NOMO-1 (cell line): Measurements from ENCODE around the gene RUNX2.
"Not testable (repeated sequence)": the region's sequence is repeated elsewhere in the genome, so short reads cannot be mapped to it uniquely, and the experiment has no call there.

Source experiments
- DNase-seq, 2 experiments: peaks; one replicate each; lab custom pipeline; 2025; ENCODE audit not compliant: unreplicated experiment in 2 of 2; lab: John Stamatoyannopoulos, UW

The RUNX2 gene

DNA sequence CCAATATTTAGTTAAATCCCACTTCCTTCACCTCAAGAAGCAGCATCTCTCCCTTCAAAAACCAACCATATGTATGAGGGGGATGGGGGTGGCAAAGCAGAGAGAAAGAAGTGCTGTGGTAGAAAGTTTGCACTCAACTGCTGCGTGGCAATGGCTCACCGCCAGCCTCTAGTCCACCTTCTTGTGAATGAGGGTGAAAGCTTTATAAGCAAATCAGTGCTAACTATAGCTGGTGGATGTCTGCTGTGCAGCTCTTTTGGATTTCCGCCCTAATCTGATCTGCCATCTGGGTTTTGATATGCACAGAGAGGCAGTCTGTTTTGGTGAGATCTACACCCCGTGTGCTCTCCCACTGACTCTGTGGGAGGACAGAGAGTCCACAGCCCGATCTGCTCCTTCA lies 330.8 kb downstream of the RUNX2 start:
- no peak for DNase-seq

DNA sequence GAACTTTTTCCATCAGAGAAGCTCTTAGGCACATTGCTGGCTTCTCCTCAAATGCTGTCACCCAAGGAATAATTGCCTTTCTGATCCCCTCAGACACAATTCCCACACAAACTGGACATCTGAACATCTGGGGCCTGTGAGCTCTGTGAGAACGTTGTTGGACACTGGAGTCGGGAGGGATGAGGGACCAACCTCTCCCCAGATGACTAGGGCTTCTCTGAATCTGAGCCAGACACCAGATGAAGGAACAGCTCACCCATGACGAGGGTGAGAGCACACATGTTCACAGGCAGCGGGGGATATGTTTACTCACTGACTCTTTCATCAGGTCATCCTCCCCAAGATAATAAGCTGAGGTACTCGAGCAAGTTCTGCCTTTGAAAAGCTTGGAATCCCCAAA lies 333.5 kb downstream of the RUNX2 start:
- no peak for DNase-seq

GRCh38 chr6:45663251-45664221 lies 335.4 kb downstream of the RUNX2 start:
- peak in 1 of 2 experiments; percentile 3 for DNase-seq

DNA sequence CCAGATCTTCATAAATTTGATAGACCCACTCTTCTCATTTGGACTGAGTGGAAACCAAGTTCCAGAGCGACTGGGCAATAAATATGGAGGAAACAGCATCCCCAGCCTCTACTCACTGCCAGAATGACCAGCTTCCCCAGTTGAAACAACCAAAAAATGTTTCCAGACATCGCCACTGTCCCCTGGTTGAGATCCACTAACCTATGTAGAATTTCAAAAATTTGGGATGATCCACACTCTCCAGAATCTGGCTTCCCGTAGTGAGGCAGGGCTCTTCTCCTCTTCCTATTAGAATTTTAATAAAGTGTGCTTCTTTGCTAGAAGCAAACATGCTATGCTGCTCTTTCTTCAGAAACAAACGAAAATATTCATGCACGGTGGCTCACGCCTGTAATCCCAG lies 336.6 kb downstream of the RUNX2 start:
- no peak for DNase-seq

DNA sequence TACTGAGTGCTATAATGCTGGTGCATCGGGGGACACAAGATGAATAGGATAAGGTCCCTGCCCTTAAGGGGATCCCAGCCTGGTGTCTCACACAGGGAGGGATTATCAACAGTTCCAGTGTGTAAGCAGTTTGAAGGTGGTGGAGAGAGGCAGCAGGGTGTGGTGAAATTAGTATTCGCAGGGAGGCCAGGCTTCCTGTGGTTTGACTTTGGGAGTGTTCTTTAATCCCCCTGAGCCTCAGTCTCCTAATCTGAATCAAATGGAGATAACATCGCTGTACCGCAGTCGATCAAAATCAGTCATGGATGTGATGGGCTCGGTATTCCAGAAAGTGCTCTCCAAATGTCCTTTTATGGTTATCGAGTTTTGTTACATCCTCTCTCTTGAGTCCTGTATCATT lies 337.7 kb downstream of the RUNX2 start:
- DNase-seq, result no peak

DNA sequence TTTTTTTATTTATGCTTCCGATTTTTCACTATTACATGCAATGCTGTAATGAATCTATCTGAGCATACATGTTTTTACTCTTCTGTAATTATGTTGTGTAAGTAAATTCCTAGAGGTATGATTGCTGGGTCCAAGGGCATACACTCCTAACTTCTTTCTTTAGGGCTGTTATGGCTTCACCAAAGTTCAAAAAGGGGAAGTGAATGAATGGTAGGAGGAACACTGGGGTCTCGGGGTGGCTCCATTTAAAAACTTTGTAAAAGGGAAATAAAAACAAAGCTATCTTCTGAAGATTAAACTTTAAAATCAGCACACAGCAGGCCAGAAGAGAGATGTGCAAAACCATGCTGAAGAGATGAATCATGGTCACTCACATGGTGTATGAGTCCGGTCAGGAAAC lies 338.7 kb downstream of the RUNX2 start:
- DNase-seq, result peak; percentile 49 to 70

DNA sequence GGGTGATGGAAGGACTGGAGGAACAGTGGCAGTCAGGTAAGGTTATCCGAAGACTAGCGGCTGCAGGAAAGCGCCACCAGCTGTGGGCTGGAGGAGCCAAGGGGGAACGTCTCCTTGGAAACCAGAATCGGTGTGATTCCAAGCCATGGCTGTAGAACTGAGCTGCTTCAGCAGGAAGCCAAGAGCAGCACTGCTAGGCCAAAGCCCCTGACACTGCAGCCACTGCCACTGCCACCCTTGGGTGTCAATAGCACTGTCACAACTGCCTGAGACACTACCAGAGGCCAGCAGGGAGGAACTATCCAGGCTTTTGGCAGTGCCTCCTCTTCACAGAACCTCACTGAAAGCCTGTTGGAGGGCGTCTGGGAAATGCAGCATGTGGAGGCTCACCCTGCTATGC lies 339.2 kb downstream of the RUNX2 start:
- DNase-seq, result peak in 1 of 2 experiments; percentile 5

- no peak for DNase-seq
Observed at GRCh38 chr6:45667766-45668165, 339.6 kb downstream of the RUNX2 start.

GRCh38 chr6:45668705-45669104 lies 340.6 kb downstream of the RUNX2 start:
- DNase-seq, result no peak

GRCh38 chr6:45673167-45673566 lies 345.0 kb downstream of the RUNX2 start:
- DNase-seq, result not testable (repeated sequence)

DNA sequence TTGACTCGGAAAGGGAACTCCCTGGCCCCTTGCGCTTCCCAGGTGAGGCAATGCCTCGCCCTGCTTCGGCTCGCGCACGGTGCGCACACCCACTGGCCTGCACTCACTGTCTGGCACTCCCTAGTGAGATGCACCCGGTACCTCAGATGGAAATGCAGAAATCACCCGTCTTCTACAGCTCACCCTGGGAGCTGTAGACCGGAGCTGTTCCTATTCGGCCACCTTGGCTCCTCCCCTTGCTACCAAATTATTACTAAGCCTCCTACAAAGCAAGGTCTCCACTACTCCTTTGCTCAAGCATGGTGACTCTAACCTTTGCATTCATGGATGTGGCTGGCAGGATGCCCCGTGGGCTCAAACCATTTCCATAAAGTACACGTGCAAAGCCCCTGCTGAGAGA lies 347.0 kb downstream of the RUNX2 start:
- DNase-seq, result not testable (repeated sequence)

DNA sequence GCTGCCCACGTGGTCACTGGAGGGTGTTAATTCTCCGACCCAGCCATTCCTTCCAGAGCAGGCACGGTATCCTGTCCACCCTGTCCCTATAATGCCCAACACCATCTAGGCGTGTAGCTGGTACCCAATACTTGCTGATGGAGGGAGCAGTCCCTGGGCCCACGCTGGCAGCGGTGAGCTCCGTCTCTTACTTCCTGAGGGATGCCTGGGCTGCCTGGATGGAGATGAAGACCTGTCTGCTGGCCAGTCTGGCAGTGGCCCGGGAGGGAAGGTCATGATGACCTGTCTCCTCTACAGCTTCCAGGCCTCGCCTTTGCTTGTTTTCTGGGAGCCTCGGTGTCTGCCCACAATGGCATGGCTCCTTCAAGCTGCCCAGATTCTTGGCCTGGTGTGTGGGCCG lies 347.5 kb downstream of the RUNX2 start:
- DNase-seq, result no peak

GRCh38 chr6:45676380-45676779 lies 348.2 kb downstream of the RUNX2 start:
- no peak for DNase-seq

- DNase-seq, result peak; percentile 23 to 70
Observed at GRCh38 chr6:45677381-45678284, 349.5 kb downstream of the RUNX2 start.

- no peak for DNase-seq
Observed at GRCh38 chr6:45678285-45678607, 350.1 kb downstream of the RUNX2 start.

DNA sequence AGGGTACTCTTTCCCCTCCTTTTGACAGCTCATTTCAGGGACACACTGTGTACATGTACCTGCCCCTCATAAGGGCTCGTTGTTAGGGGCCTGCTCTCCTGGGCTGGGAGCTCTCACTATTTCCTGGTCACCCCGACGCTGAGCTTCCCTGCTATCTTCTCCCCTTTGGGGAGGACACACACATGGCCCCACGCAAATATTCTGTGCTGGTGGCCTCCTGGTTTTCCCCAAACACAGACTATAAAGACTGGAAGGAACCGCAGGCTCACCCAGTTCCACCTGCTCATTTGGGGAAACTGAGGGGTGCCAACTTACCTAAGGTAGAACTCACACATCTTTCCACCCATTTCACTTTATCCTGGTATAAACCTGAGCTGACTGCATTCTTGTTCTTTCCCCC lies 351.0 kb downstream of the RUNX2 start:
- DNase-seq, result no peak

GRCh38 chr6:45679631-45680030 lies 351.5 kb downstream of the RUNX2 start:
- no peak for DNase-seq

DNA sequence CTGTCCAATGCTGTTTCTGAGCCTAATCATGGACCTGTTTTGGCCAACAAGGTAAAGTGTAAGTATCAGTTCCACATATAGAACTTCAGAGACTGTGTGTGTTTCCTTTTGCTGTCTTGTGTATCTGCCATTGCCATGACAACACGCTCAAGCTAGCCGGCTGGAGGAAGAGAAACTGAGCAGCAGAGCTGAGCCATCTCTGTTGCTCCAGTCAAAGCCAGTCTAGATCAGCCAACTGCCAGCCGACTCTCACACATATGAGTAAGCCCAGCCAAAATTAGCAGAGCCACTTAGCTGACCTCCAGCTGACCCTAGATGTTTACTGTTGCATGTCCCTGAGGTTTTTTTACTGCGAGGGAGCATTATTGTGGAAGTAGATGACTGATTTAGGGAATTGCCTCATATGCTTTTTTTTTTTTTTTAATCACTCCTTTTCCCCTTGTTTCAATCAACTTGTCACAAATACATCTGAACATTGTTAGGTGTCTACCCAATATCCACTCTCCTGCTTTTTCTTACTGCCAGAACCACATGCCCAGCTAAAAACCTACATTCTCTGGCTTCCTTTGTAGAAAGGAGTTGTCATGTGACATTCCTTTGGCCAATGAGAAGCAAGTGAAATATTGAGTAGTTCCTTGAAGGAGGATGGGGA lies 353.9 kb downstream of the RUNX2 start:
- peak; percentile 78 to 98 for DNase-seq

DNA sequence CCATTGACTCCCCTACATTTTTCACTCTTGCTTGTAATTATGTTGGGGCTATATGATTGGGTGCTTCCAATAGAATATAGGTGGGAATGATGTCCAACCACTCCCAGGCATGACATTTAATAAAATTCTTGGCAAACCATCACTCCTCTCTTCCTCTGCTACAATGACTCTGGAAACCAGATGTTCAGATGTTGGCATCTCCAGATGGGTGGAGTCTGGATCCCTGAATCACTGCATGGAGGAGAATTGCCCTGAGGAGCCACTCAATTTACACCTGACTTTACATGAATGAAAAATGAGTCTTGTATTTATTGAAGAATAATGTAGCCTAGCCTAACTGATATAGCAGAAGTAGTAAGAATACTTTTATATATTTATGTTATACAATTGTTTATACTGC lies 356.3 kb downstream of the RUNX2 start:
- DNase-seq, result no peak

DNA sequence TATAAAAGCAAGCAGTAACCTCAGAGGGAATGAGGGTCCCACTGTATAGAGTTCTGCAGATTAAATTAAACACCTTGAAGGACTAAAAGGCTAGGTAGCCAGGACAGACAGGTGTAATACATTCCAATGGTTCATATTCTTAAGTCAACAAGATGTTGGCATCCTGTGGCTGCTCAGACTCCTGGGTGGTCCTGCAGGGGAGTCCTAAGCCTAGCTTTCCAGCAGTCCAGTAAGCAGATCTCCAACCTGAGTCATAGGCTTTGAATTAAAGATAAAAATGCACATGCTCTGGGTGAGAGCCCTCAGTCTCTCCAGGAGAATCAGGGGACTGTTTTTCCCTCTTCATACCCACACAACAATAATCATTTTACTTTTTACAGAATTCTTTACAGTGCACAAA lies 356.9 kb downstream of the RUNX2 start:
- DNase-seq, result no peak
